Fibroblast of skin of abdomen (primary cell): ENCODE measurements around the gene CACNB1.
"Not testable (repeated sequence)": the region's sequence is repeated elsewhere in the genome, so short reads cannot be mapped to it uniquely, and the experiment has no call there.

Experiments used
- DNase-seq: peaks from one replicate; pipeline ENCODE4 v3.0.0-alpha.2; 2013

The CACNB1 gene

GRCh38 chr17:39151150-39151942, 46.1 kb downstream of the CACNB1 start, which contains the start of gene PLXDC1:
TSS of gene PLXDC1 (minus strand) at chr17:39151637. CDS start at chr17:39151437, 200 bp downstream.
- no peak for DNase-seq

GRCh38 chr17:39150795-39151149, 46.7 kb downstream of the CACNB1 start:
- no peak for DNase-seq

GRCh38 chr17:39150104-39150634, 47.3 kb downstream of the CACNB1 start:
- DNase-seq, result no peak

GRCh38 chr17:39147221-39148185, 50.0 kb downstream of the CACNB1 start:
- DNase-seq, result no peak

GRCh38 chr17:39146273-39146672, 51.2 kb downstream of the CACNB1 start:
- DNase-seq, result no peak

GRCh38 chr17:39145143-39145542, 52.3 kb downstream of the CACNB1 start:
- no peak for DNase-seq

- peak; percentile 89 for DNase-seq
These were observed 53.0 kb downstream of the CACNB1 start for GRCh38 chr17:39144416-39144840.

- DNase-seq, result no peak
These were observed 53.8 kb downstream of the CACNB1 start for GRCh38 chr17:39143552-39144093.

GRCh38 chr17:39141915-39142664, 55.4 kb downstream of the CACNB1 start:
- no peak for DNase-seq

GRCh38 chr17:39141294-39141693, 56.2 kb downstream of the CACNB1 start:
- DNase-seq, result no peak

GRCh38 chr17:39139561-39139960, 57.9 kb downstream of the CACNB1 start:
- no peak for DNase-seq

- DNase-seq, result peak; percentile 90
These were observed 58.3 kb downstream of the CACNB1 start for GRCh38 chr17:39139161-39139511.

GRCh38 chr17:39138431-39139160, 58.9 kb downstream of the CACNB1 start:
- peak; percentile 38 for DNase-seq

- DNase-seq, result peak; percentile 50
These were observed 62.6 kb downstream of the CACNB1 start for GRCh38 chr17:39134878-39135277.

GRCh38 chr17:39132192-39132610, 65.3 kb downstream of the CACNB1 start:
- DNase-seq, result peak; percentile 90

- DNase-seq, result peak; percentile 56
These were observed 65.9 kb downstream of the CACNB1 start for GRCh38 chr17:39131616-39132015.

- no peak for DNase-seq
These were observed 67.3 kb downstream of the CACNB1 start for GRCh38 chr17:39130205-39130604.

GRCh38 chr17:39129544-39129943, 67.9 kb downstream of the CACNB1 start:
- not testable (repeated sequence) for DNase-seq

GRCh38 chr17:39126436-39126835, 71.0 kb downstream of the CACNB1 start:
- no peak for DNase-seq

GRCh38 chr17:39125143-39125875, 72.2 kb downstream of the CACNB1 start:
- no peak for DNase-seq

- DNase-seq, result no peak
These were observed 73.8 kb downstream of the CACNB1 start for GRCh38 chr17:39123627-39124026.
